Aorta (tissue), 5 donors: ENCODE data around the gene SPART. TPM values are rescaled to one million over a fixed set of nuclear protein-coding genes. Genes with fewer than 3 reads are reported as not detected.

ENCODE experiments used
- ATAC-seq: fragments of 200-7000 bp; cut with Tn5 transposase; one replicate; pipeline ENCODE4 v1.9.1; 2022; ENCODE audit warnings: moderate library complexity; ENCODE audit not compliant: low FRiP score
- DNase-seq, 2 donors: peaks; one replicate each; pipeline ENCODE4 v3.0.0-alpha.2; 2020
- H3K27ac ChIP-seq, 2 donors: one replicate each; pipeline ENCODE4 v1.5.1; 2013; ENCODE audit warnings: low read length in 2 of 2, mild to moderate bottlenecking in 2 of 2, moderate library complexity in 2 of 2, control low read depth in 1 of 2, inconsistent platforms in 1 of 2, low read depth in 1 of 2
- H3K27me3 ChIP-seq, 2 donors: one replicate each; pipeline ENCODE4 v1.6.1; 2013; ENCODE audit warnings: control low read depth in 1 of 2, low read length in 1 of 2, mild to moderate bottlenecking in 1 of 2, moderate library complexity in 1 of 2; ENCODE audit not compliant: insufficient read depth in 2 of 2, control insufficient read depth in 1 of 2
- H3K36me3 ChIP-seq, 2 donors: one replicate each; pipeline ENCODE4 v1.6.1; 2013; ENCODE audit warnings: control low read depth in 1 of 2, low read length in 1 of 2, mild to moderate bottlenecking in 1 of 2; ENCODE audit not compliant: insufficient read depth in 2 of 2, control insufficient read depth in 1 of 2
- H3K4me1 ChIP-seq, 2 donors: one replicate each; pipeline ENCODE4 v1.6.1; 2013; ENCODE audit warnings: low read length in 2 of 2, control low read depth in 1 of 2, mild to moderate bottlenecking in 1 of 2, moderate library complexity in 1 of 2; ENCODE audit not compliant: insufficient read depth in 2 of 2, control insufficient read depth in 1 of 2
- H3K4me3 ChIP-seq, 2 donors: one replicate each; pipeline ENCODE4 v1.5.1; 2013; ENCODE audit warnings: low read length in 2 of 2, control low read depth in 1 of 2, mild to moderate bottlenecking in 1 of 2
- H3K9me3 ChIP-seq: one replicate; pipeline ENCODE4 v1.6.1; 2013; ENCODE audit warnings: mild to moderate bottlenecking, low read length; ENCODE audit not compliant: control insufficient read depth
- WGBS, 2 donors: extraction: QIAGEN DNeasy Blood & Tissue Kit; methylation state at CpG; one replicate each; pipeline ENCODE4 v1.1.7; 2013; 5-methylcytosine and 5-hydroxymethylcytosine counted together
- intact Hi-C, 2 donors: fragments of 100-400 bp; cut with DNase I; formaldehyde crosslinking; loops; one replicate each; pipeline versions ENCODE4 v1.14.2 to v1.15.0; 2022
- polyA plus RNA-seq, 2 donors: library from polyadenylated mRNA; stranded (reverse); fragments of 200-250 nt; gene quantifications; one replicate each; pipeline ENCODE4 v1.2.3, GENCODE V29; 2013
- total RNA-seq, 2 donors: library from RNA; stranded (reverse); fragmentation: NEBNext Ultra II Directional; extraction: Animal tissue kit (Norgen Biotek cat#: 25700); gene quantifications; one replicate each; pipeline ENCODE4 v1.2.1, GENCODE V29; 2021
- donor health status: healthy with polysubstance abuse.
- donor health status: Bipolar disorder and iron deficiency.
- donor health status: DM: no; HTN: no; CAD: no.
- donor health status: DM: no; HTN: no; CAD: no.
- donor health status: DM: yes; HTN: yes; CAD: no.

Gene SPART
- total and polyA plus RNA-seq, 4 donors: 46.6 to 74.7 (median 61.7) TPM

- no peak for ATAC-seq
- intact Hi-C loops: no loop called here
- no peaks in the 10 kb centered on the region for H3K9me3 ChIP-seq
- no peaks in the 10 kb centered on the region for H3K36me3 ChIP-seq
- no peak overlapping the region for H3K4me3 ChIP-seq
- H3K27me3 ChIP-seq: no peaks in the 10 kb centered on the region
- no peak for DNase-seq
- no peak overlapping the region for H3K27ac ChIP-seq
- H3K4me1 ChIP-seq: no peaks in the 10 kb centered on the region
- 93 to 95% methylated on average over 8 of the region's 8 CpGs for whole genome bisulfite sequencing, 2 donors
These were observed 86.6 kb downstream of the SPART start for GRCh38 chr13:36259361-36260137.

- no peaks in the 10 kb centered on the region for H3K4me1 ChIP-seq
- H3K27me3 ChIP-seq: no peaks in the 10 kb centered on the region
- H3K4me3 ChIP-seq: no peak overlapping the region
- DNase-seq (no peak), ATAC-seq (no peak)
- H3K36me3 ChIP-seq: no peaks in the 10 kb centered on the region
- H3K27ac ChIP-seq: no peak overlapping the region
- H3K9me3 ChIP-seq: no peaks in the 10 kb centered on the region
- 79 to 84% methylated on average over 8 of the region's 8 CpGs for WGBS, 2 donors
- intact Hi-C loops: no loop called here
These were observed 87.4 kb downstream of the SPART start for GRCh38 chr13:36258831-36259230.

Other genes with a start within 250 kb of the SPART start
- gene DCLK1, start 215.0 kb downstream of the SPART start, total RNA-seq: 10 to 100 TPM; 24.7 to 47.4 TPM
- 1 to 10 TPM; 2.6 to 3.1 TPM for gene DCLK1, start 215.0 kb downstream of the SPART start, polyA plus RNA-seq
- gene SOHLH2, start 131.8 kb downstream of the SPART start, total RNA-seq: not detected
- under 1 TPM in 1 of 2 donors, not detected in 1; 0.63 TPM for gene SOHLH2, start 131.8 kb downstream of the SPART start, polyA plus RNA-seq
- 1 to 10 TPM in 1 of 2 donors, under 1 TPM in 1; 0.55 to 1.5 TPM for gene CCDC169, start 48.6 kb downstream of the SPART start, total RNA-seq
- under 1 TPM in 1 of 2 donors, not detected in 1; 0.28 TPM for gene CCDC169, start 48.6 kb downstream of the SPART start, polyA plus RNA-seq
- under 1 TPM; 0.36 to 0.42 TPM for gene CCNA1, start 86.1 kb upstream of the SPART start, total RNA-seq
- gene CCNA1, start 86.1 kb upstream of the SPART start, polyA plus RNA-seq: under 1 TPM; 0.25 to 0.31 TPM